Stimulated activated CD8-positive, alpha-beta memory T cell treated with anti-CD3 and anti-CD28 coated beads, Interleukin-15, amount 100 ng/mL, for 1 hour (primary cell): Measurements from ENCODE around the gene TMC1.
"Not testable (repeated sequence)": the region's sequence is repeated elsewhere in the genome, so short reads cannot be mapped to it uniquely, and the experiment has no call there.

Experiments
- DNase-seq: peaks from one replicate; pipeline ENCODE4 v3.0.0-alpha.2; 2020; ENCODE audit warnings: low read depth

Gene TMC1

GRCh38 chr9:72818385-72818784, 297.0 kb downstream of the TMC1 start:
- no peak for DNase-seq

DNA sequence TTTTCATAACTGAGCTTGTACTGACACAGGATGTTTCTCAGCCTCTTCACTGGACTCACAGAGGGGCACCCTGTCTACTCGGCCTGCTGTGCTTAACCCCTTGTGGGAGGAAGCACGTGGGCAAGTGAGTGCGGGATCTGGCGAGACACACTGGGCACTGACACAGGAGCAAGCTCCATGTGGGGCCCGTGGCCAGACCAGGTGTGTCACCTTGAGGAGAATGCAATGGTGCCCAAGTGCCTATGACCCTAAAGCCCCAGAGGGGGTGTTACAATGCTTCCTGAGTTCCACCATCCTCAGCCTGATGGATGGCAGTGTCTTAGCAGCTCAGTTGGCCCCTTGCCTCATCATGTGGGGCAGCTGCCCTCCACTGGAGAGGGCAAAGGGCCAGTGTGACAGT, 302.6 kb downstream of the TMC1 start:
- DNase-seq: no peak

- DNase-seq: no peak
These were observed 305.9 kb downstream of the TMC1 start for GRCh38 chr9:72826996-72827949.

GRCh38 chr9:72827950-72828731, 306.7 kb downstream of the TMC1 start:
- DNase-seq: no peak

DNA sequence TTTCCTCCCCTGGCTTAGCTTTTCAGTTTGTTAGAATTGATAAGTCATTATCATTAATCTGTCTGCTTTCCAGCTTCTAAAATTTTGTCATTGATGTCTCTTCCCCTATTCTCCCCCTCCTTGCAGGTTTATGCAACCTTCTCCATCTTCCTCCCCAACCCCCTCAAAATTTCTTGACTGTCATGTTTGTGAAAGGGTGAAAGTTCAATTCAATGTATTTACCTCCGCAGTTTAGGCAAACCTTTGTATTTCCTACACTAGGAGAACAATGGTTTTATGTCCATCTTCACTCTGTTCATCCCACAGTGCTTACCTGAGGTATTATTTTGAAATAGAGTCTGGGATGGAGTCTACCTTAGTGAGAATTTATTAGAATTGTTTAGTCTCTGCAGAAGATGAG, 313.6 kb downstream of the TMC1 start:
- no peak for DNase-seq

DNA sequence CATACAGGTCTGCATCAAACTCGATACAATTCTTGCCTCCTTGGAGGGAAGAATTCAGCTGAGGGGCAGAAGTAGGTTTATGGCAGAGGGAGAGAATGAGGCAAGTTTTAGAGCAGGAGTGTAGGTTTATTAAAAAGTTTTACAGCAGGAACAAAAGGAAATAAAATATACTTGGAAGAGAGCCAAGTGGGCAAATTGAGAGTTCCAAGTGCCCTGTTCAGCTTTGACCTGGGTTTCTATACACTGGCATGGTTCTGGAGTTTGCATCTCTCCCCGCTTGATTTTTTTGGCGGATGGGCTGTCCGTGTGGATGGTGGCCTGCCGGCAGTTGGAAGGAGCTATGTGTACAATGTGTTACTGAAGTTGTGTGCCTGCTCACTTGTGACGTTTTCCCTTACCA, 315.4 kb downstream of the TMC1 start:
- no peak for DNase-seq

GRCh38 chr9:72839085-72839484, 317.7 kb downstream of the TMC1 start:
- no peak for DNase-seq

DNA sequence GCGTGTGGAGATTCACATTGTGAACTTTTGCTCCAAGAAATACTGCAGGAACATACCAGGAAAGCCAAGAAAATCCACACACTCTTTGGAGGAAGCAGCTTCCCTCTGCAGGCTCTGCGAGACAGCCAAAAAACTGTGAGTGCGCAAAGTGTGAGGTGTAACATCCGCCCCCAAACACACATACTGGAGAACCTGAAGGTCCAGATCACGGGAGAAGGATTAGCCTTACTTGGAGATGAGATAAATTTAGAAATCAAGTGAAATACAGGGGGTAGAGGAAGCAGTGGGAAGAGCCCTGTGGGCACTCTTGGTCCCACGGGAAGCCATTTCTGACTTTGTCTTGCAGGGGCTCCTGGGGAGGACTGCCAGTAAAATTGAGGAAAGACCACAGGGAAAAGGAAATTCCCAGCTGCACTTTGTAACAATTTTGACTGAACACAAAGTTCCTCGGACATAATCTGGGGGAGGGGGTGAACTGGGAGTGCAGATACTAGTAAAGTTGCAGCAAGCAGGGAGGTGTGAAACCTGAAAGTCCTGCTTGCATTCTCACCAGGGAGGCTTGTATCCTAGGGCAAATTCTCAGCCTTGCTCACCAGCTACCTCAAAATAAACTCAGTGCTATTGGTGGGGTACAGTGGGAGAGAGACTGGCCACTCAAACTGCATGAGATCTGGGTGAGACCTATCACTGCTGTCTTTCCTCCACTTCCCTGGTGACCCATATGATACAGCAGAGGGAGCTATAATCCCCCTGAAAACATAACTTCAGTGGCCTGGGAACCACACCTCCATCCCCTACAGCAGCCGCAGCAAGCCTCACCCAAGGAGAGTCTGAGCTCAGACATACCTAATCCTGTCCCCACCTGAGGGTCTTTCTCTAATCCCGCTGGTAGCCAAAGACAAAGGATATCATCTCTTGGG, 322.4 kb downstream of the TMC1 start:
- no peak for DNase-seq

DNA sequence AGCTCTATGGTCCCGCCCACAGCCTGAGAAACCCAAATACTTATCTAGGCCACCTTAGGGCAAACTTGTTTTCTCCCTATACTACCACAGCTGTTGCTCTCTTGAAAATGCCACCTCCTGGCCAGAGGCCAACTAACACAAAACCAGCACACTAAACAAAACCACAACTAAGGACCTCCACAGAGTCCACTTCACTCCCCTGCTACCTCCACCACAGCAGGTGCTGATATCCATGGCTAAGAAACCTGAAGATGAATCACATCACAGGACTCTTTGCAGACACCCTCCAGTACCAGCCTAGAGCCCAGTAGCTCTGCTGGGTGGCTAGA, 323.0 kb downstream of the TMC1 start:
- no peak for DNase-seq

GRCh38 chr9:72845052-72845451, 323.6 kb downstream of the TMC1 start:
- not testable (repeated sequence) for DNase-seq

- not testable (repeated sequence) for DNase-seq
These were observed 328.8 kb downstream of the TMC1 start for GRCh38 chr9:72850209-72850608.

- no peak for DNase-seq
These were observed 333.9 kb downstream of the TMC1 start for GRCh38 chr9:72855321-72855720.

DNA sequence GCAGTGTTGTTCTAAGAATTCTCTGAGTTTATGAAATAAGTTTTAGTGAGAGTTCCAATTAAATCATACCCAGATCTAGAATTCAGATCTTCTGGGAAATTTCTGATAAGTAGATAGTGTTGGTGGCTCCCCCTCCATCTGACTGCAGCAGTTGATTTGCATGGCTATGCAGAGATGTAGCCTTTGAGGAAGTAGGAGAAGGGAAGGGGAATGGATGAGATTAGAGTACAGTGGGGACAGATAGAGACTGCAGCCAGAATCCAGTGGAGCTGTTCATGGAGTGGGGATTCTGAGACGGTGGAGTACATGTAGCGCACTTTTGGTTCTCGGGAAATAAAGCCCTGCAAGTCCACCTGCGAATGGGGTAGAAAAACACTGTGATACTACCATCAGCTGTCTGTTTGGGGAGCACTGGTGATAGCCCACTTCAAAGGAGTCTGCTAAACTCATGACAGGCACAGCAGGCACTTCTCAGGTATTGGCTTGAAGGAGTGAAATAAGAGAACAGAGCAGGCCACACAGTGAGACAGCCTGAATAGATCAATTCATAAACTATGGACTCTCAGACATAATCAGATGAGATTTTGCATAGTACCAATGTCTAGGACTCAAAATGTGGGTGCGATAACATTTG, 334.6 kb downstream of the TMC1 start:
- DNase-seq: no peak

- DNase-seq: no peak
These were observed 335.7 kb downstream of the TMC1 start for GRCh38 chr9:72856972-72857623.

- no peak for DNase-seq
These were observed 336.2 kb downstream of the TMC1 start for GRCh38 chr9:72857624-72857996.

DNA sequence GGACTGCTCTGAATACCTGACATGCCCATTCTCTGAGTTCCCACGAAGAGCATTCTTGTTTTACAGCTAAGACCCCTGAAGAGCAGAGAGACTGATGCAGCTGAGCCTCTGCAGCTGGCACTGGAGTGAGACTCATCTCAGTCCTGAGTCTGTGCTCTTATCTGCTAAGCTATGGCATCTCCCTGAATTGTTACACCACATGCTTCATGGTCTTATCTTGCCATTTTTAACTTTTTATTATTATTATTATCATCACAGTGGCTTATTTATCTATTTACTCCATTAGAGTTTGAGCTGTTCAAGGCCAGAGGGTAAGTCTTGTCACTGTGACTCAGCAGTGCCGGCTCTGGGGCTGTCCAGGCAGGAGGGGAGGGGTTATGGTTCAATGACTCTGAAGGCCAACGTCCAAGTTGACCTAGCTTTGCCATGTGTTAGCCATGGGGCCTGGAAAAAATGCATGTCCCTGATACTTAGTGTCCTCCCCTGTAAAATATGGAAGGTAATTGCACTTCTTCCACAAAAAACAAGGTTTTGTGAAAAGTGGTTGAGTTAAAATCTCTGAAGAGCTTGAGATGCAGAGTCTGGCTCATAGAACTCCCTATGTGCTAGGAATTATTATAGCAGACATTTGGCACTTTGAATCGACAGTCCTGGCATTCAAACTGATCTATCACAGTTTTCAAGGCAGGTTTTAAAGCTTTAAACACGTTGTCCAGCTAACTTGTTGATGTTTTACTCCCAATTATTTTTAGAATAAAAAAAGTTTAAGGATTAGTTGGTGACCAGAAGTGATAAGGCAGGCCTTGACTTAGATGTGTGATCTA, 336.9 kb downstream of the TMC1 start:
- DNase-seq: no peak

- not testable (repeated sequence) for DNase-seq
These were observed 341.4 kb downstream of the TMC1 start for GRCh38 chr9:72862788-72863187.

DNA sequence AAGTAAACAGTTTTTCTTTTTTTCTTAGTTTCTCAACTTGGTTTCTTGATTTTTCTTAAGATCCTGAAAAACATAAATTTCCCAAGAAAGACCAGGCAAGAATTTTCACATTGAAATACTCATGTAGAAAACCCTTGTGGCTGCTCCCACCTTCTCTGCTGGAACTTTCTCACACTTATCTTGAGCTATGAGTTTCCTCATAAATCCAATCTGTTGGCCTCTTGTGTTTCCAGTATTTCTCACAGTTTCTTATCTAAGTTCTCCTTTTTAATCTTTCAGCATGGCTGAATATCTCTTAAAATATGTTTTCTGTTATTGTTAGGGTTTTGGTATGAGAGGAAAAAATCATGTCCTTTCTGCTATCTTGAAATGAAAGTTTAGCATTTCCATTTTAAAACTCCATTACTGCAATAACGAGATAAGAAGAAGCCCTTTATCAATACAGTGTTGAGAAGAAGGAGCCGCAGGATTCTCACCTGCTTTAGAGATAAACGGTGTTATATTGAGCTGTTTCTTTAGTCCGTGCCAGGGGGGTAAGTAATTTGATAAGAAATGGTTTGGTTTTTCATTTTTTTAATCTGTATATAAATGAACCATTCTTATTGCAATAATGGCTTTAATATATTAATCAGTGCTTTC, 342.2 kb downstream of the TMC1 start:
- no peak for DNase-seq

- no peak for DNase-seq
These were observed 342.9 kb downstream of the TMC1 start for GRCh38 chr9:72864327-72864726.

DNA sequence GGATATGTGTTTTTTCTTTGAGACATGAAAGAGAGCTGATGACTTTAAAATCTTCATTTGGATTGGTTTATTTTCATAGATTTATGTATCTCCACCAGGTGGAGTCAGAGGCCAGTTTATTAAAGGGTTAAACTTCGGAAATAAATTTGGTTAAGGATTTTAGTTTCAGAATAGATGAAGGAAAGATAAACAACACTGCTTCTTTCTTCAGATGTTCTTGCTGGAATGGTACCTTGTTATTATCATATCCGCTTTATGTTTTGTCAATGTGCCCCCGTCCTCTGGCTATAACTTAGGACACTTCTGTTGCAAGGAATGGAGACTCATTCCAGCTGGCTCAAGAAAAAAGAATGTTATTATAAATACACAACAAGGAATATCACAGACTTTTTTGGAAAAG, 350.3 kb downstream of the TMC1 start:
- DNase-seq: no peak
